ENCODE data around the gene RNF227. TPM values are rescaled to one million over a fixed set of nuclear protein-coding genes. Genes with fewer than 3 reads are reported as not detected.

Gene RNF227
- total and polyA plus RNA-seq, 2 of the 13 experiments (the other 11 are each of a cell fraction or from before 2014, with no cell fraction given) = 0.20 to 0.79 TPM

- no peak overlapping the region for H3K9ac ChIP-seq (ENCODE audit: insufficient read depth, low read depth, low read length)
- 90% methylated on average over 7 of the region's 7 CpGs for WGBS (ENCODE audit: low lambda C conversion rate)
- H3K4me3 ChIP-seq (replicated peaks in 1 of 3; ENCODE audit: insufficient read depth in 1 of 3, low read depth in 2 of 3, low read length in 3 of 3) = no peak overlapping the region
- in situ Hi-C loops (cut with HindIII; ENCODE audit: extremely low pct_ligation_motif_present, low pct_unique_long_range_greater_than_20kb) (no loop called here), intact Hi-C loops (cut with micrococcal nuclease; ENCODE audit: unreplicated experiment) (no loop called here)
- H3K79me2 ChIP-seq (ENCODE audit: insufficient read depth, low read length) = no peaks in the 10 kb centered on the region
- BruUV-seq (replicated peaks) = no TSS peak
- H3K27ac ChIP-seq (ENCODE audit: extremely low read length, insufficient read depth, low read length) = no peak overlapping the region
- FAIRE-seq = no peak
- ChIA-PET CTCF (ENCODE audit: low intra/inter-chr PET ratio, low total read pairs) (no interaction called here), POLR2A (no interaction called here)
- H4K20me1 ChIP-seq (ENCODE audit: insufficient read depth, low read length) = no peaks in the 10 kb centered on the region
- H3K36me3 ChIP-seq (replicated peaks in 1 of 2; ENCODE audit: control insufficient read depth in 1 of 2, insufficient read depth in 2 of 2, low read length in 2 of 2) = no peaks in the 10 kb centered on the region
- ATAC-seq = no peak
- H3K4me2 ChIP-seq (ENCODE audit: low read depth, low read length) = no peak overlapping the region
- peaks cover 1 to 5% of the 10 kb centered on the region in 2 experiments; a peak in 1 of 5 replicates for H3K27me3 ChIP-seq (ENCODE audit: control insufficient read depth in 1 of 2, insufficient read depth in 2 of 2, low read length in 2 of 2)
- TF ChIP-seq, protein P1, sequence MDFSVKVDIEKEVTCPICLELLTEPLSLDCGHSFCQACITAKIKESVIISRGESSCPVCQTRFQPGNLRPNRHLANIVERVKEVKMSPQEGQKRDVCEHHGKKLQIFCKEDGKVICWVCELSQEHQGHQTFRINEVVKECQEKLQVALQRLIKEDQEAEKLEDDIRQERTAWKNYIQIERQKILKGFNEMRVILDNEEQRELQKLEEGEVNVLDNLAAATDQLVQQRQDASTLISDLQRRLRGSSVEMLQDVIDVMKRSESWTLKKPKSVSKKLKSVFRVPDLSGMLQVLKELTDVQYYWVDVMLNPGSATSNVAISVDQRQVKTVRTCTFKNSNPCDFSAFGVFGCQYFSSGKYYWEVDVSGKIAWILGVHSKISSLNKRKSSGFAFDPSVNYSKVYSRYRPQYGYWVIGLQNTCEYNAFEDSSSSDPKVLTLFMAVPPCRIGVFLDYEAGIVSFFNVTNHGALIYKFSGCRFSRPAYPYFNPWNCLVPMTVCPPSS (IDR thresholded peaks at IDR 0.05) = no peak
- no peak for TF ChIP-seq ZNF773 (CRISPR knock-in tag; IDR thresholded peaks at IDR 0.05; ENCODE audit: borderline replicate concordance)
- TF ChIP-seq, protein P2, sequence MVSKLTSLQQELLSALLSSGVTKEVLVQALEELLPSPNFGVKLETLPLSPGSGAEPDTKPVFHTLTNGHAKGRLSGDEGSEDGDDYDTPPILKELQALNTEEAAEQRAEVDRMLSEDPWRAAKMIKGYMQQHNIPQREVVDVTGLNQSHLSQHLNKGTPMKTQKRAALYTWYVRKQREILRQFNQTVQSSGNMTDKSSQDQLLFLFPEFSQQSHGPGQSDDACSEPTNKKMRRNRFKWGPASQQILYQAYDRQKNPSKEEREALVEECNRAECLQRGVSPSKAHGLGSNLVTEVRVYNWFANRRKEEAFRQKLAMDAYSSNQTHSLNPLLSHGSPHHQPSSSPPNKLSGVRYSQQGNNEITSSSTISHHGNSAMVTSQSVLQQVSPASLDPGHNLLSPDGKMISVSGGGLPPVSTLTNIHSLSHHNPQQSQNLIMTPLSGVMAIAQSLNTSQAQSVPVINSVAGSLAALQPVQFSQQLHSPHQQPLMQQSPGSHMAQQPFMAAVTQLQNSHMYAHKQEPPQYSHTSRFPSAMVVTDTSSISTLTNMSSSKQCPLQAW (CRISPR knock-in tag; IDR thresholded peaks at IDR 0.05) = no peak
- no peak for TF ChIP-seq BATF2 (CRISPR knock-in tag; IDR thresholded peaks at IDR 0.05)
- peak; percentile 6 to 58; a peak in 2 of 4 replicates for TF ChIP-seq MAFK (conservative IDR thresholded peaks at IDR 0.05 in 1 of 2, IDR thresholded peaks at IDR 0.05 in 1 of 2; ENCODE audit: low read length in 2 of 2)
- TF ChIP-seq MAFF (IDR thresholded peaks at IDR 0.05; ENCODE audit: low read depth, low read length) = 0 out of 2 replicates have a peak, but pooled peaks have one; percentile 17
- no peak for TF ChIP-seq CCDC6 (CRISPR knock-in tag; IDR thresholded peaks at IDR 0.05)
- DNase-seq (ENCODE audit: low spot score) = no peak
- H2AFZ ChIP-seq (ENCODE audit: low read length) = no peak overlapping the region
- peaks cover 21% of the 10 kb centered on the region for H3K4me1 ChIP-seq (ENCODE audit: insufficient read depth, low read length)
- no peaks in the 10 kb centered on the region for H3K9me3 ChIP-seq (ENCODE audit: low read length)
Measured at GRCh38 chr17:7878234-7878633, 37.9 kb downstream of the RNF227 start.
